Neural crest cell (in vitro differentiated cells): ENCODE data around the gene ELP4. TPM values are rescaled to one million over a fixed set of nuclear protein-coding genes. Genes with fewer than 3 reads are reported as not detected.

ENCODE experiments used
- DNase-seq: peaks from one replicate; pipeline ENCODE4 v3.0.0; 2021; ENCODE audit warnings: low read depth, mixed read lengths, low spot score
- H3K27ac Mint-ChIP-seq: one replicate; pipeline ENCODE4 v1.8.0; 2021; ENCODE audit warnings: mild to moderate bottlenecking, mixed read lengths; ENCODE audit not compliant: unreplicated experiment
- H3K27me3 Mint-ChIP-seq: 2 replicates; pipeline ENCODE4 v1.8.0; 2021; ENCODE audit warnings: low read depth, mild to moderate bottlenecking, mixed read lengths
- H3K36me3 Mint-ChIP-seq: 2 replicates; pipeline ENCODE4 v1.8.0; 2021; ENCODE audit warnings: low read depth, mild to moderate bottlenecking, mixed read lengths
- H3K4me1 Mint-ChIP-seq: 2 replicates; pipeline ENCODE4 v1.8.0; 2021; ENCODE audit warnings: mixed read lengths
- H3K4me3 Mint-ChIP-seq: one replicate; pipeline ENCODE4 v1.8.0; 2021; ENCODE audit warnings: mild to moderate bottlenecking, mixed read lengths
- H3K9me3 Mint-ChIP-seq: 2 replicates; pipeline ENCODE4 v1.8.0; 2021; ENCODE audit warnings: mixed read lengths
- CTCF ChIP-seq: fragments of 200-600 bp; sonication (generic); conservative IDR thresholded peaks from 2 replicates; pipeline ENCODE4 v1.5.0; 2021; ENCODE audit warnings: antibody characterized with exemption, mild to moderate bottlenecking
- total RNA-seq: library from RNA; stranded (reverse); gene quantifications from 2 replicates; pipeline ENCODE4 v1.2.1, GENCODE V29; 2021

The ELP4 gene
- total RNA-seq, 1 donor from 2014 or later = 19.9 TPM

GRCh38 chr11:31799435-31800397 lies 290.1 kb downstream of the ELP4 start:
- H3K27me3 Mint-ChIP-seq = peaks cover 99% of the 10 kb centered on the region
- TF ChIP-seq CTCF = no peak
- H3K4me1 Mint-ChIP-seq = peaks cover 80% of the 10 kb centered on the region
- H3K9me3 Mint-ChIP-seq = no peaks in the 10 kb centered on the region
- peak overlapping the region; percentile 65 for H3K4me3 Mint-ChIP-seq
- H3K36me3 Mint-ChIP-seq = peaks cover 36% of the 10 kb centered on the region
- H3K27ac Mint-ChIP-seq = no peak overlapping the region
- peak; percentile 3 for DNase-seq

GRCh38 chr11:31800398-31801265 lies 291.1 kb downstream of the ELP4 start:
- Mint-ChIP-seq H3K27me3 (peaks cover 98% of the 10 kb centered on the region), H3K36me3 (peaks cover 37% of the 10 kb centered on the region), H3K27ac (no peak overlapping the region), H3K4me3 (peak overlapping the region; percentile 65), H3K4me1 (peaks cover 73% of the 10 kb centered on the region), H3K9me3 (no peaks in the 10 kb centered on the region)
- TF ChIP-seq CTCF = no peak
- DNase-seq = no peak

GRCh38 chr11:31801298-31801702 lies 291.7 kb downstream of the ELP4 start:
- peaks cover 97% of the 10 kb centered on the region for H3K27me3 Mint-ChIP-seq
- peak overlapping the region; percentile 54 for H3K4me3 Mint-ChIP-seq
- no peak for TF ChIP-seq CTCF

GRCh38 chr11:31802000-31802551 lies 292.5 kb downstream of the ELP4 start:
- DNase-seq = no peak
- Mint-ChIP-seq H3K9me3 (no peaks in the 10 kb centered on the region), H3K36me3 (peaks cover 39% of the 10 kb centered on the region), H3K27me3 (peaks cover 97% of the 10 kb centered on the region), H3K4me1 (peaks cover 64% of the 10 kb centered on the region), H3K27ac (no peak overlapping the region), H3K4me3 (peak overlapping the region; percentile 91)
- TF ChIP-seq CTCF = no peak

More at GRCh38 chr11:31801298-31801702, 291.7 kb downstream of the ELP4 start:
- no peak overlapping the region for H3K27ac Mint-ChIP-seq
- DNase-seq = no peak
- peaks cover 37% of the 10 kb centered on the region for H3K36me3 Mint-ChIP-seq
- no peaks in the 10 kb centered on the region for H3K9me3 Mint-ChIP-seq
- peaks cover 66% of the 10 kb centered on the region for H3K4me1 Mint-ChIP-seq

GRCh38 chr11:31802609-31802989 lies 293.0 kb downstream of the ELP4 start:
- DNase-seq = peak; percentile 8
- H3K27ac Mint-ChIP-seq = peak overlapping the region; percentile 89
- H3K36me3 Mint-ChIP-seq = peaks cover 42% of the 10 kb centered on the region
- peaks cover 97% of the 10 kb centered on the region for H3K27me3 Mint-ChIP-seq
- H3K4me1 Mint-ChIP-seq = peaks cover 63% of the 10 kb centered on the region
- no peaks in the 10 kb centered on the region for H3K9me3 Mint-ChIP-seq
- peak overlapping the region; percentile 91 for H3K4me3 Mint-ChIP-seq
- TF ChIP-seq CTCF = no peak
